Mesothelial cell of epicardium (in vitro differentiated cells): ENCODE measurements around the gene RPS6KA4. TPM values are rescaled to one million over a fixed set of nuclear protein-coding genes. Genes with fewer than 3 reads are reported as not detected.
A peak's percentile ranks its signal among the peaks of the same experiment; 100 is the strongest.
"Not testable (repeated sequence)": the region's sequence is repeated elsewhere in the genome, so short reads cannot be mapped to it uniquely, and the experiment has no call there.

Experiments
- DNase-seq, 2 experiments: peaks; one replicate each; pipeline ENCODE4 v3.0.0; 2021; ENCODE audit warnings: low spot score in 2 of 2; ENCODE audit not compliant: unreplicated experiment in 2 of 2
- H3K27ac Mint-ChIP-seq: 2 replicates; pipeline ENCODE4 v1.8.0; 2021; ENCODE audit warnings: mixed read lengths
- H3K27me3 Mint-ChIP-seq: 2 replicates; pipeline ENCODE4 v1.8.0; 2021; ENCODE audit warnings: low read depth, mixed read lengths
- H3K36me3 Mint-ChIP-seq: 2 replicates; pipeline ENCODE4 v1.8.0; 2021; ENCODE audit warnings: mixed read lengths
- H3K4me1 Mint-ChIP-seq: 2 replicates; pipeline ENCODE4 v1.8.0; 2021; ENCODE audit warnings: mixed read lengths
- H3K4me3 Mint-ChIP-seq: 2 replicates; pipeline ENCODE4 v1.8.0; 2021; ENCODE audit warnings: mild to moderate bottlenecking, moderate library complexity, mixed read lengths
- H3K9me3 Mint-ChIP-seq: 2 replicates; pipeline ENCODE4 v1.8.0; 2021; ENCODE audit warnings: mixed read lengths
- CTCF ChIP-seq: fragments of 200-600 bp; sonication (generic); IDR thresholded peaks from one replicate; pipeline ENCODE4 v1.5.0; 2021; ENCODE audit warnings: antibody characterized with exemption; ENCODE audit not compliant: unreplicated experiment
- total RNA-seq: library from RNA; stranded (reverse); gene quantifications from 3 replicates; pipeline ENCODE4 v1.2.1, GENCODE V29; 2021

Gene RPS6KA4
- total RNA-seq, 1 donor from 2014 or later = 30.1 TPM

- no peaks in the 10 kb centered on the region for H3K9me3 Mint-ChIP-seq
- no peak for TF ChIP-seq CTCF
- no peaks in the 10 kb centered on the region for H3K27me3 Mint-ChIP-seq
- H3K27ac Mint-ChIP-seq = peak overlapping the region; percentile 88
- DNase-seq = peak; percentile 40 to 56
- H3K36me3 Mint-ChIP-seq = no peaks in the 10 kb centered on the region
- peak overlapping the region; percentile 29 for H3K4me3 Mint-ChIP-seq
- H3K4me1 Mint-ChIP-seq = peaks cover 49% of the 10 kb centered on the region
Observed at GRCh38 chr11:64409707-64410403, 50.9 kb downstream of the RPS6KA4 start.

GRCh38 chr11:64410404-64410734 lies 51.4 kb downstream of the RPS6KA4 start:
- no peaks in the 10 kb centered on the region for H3K9me3 Mint-ChIP-seq
- H3K27ac Mint-ChIP-seq = peak overlapping the region; percentile 88
- H3K36me3 Mint-ChIP-seq = no peaks in the 10 kb centered on the region
- no peak for TF ChIP-seq CTCF
- no peaks in the 10 kb centered on the region for H3K27me3 Mint-ChIP-seq
- no peak for DNase-seq
- no peak overlapping the region for H3K4me3 Mint-ChIP-seq
- H3K4me1 Mint-ChIP-seq = peaks cover 53% of the 10 kb centered on the region

- TF ChIP-seq CTCF = no peak
- H3K9me3 Mint-ChIP-seq = no peaks in the 10 kb centered on the region
- no peaks in the 10 kb centered on the region for H3K36me3 Mint-ChIP-seq
- no peak overlapping the region for H3K4me3 Mint-ChIP-seq
- peaks cover 32% of the 10 kb centered on the region for H3K4me1 Mint-ChIP-seq
- no peak for DNase-seq
- H3K27ac Mint-ChIP-seq = no peak overlapping the region
- H3K27me3 Mint-ChIP-seq = no peaks in the 10 kb centered on the region
Observed at GRCh38 chr11:64413417-64413816, 54.5 kb downstream of the RPS6KA4 start.

GRCh38 chr11:64415286-64415685 lies 56.3 kb downstream of the RPS6KA4 start:
- Mint-ChIP-seq H3K27ac (peak overlapping the region; percentile 11), H3K36me3 (no peaks in the 10 kb centered on the region), H3K9me3 (peaks cover 2% of the 10 kb centered on the region), H3K27me3 (no peaks in the 10 kb centered on the region), H3K4me1 (peaks cover 19% of the 10 kb centered on the region), H3K4me3 (no peak overlapping the region)
- no peak for TF ChIP-seq CTCF
- DNase-seq = no peak

GRCh38 chr11:64415996-64416728 lies 57.2 kb downstream of the RPS6KA4 start:
- TF ChIP-seq CTCF = no peak
- peaks cover 6% of the 10 kb centered on the region for H3K9me3 Mint-ChIP-seq
- peaks cover 10% of the 10 kb centered on the region for H3K4me1 Mint-ChIP-seq
- no peak for DNase-seq
- no peak overlapping the region for H3K4me3 Mint-ChIP-seq
- no peaks in the 10 kb centered on the region for H3K36me3 Mint-ChIP-seq
- no peak overlapping the region for H3K27ac Mint-ChIP-seq
- H3K27me3 Mint-ChIP-seq = no peaks in the 10 kb centered on the region

GRCh38 chr11:64418233-64418632 lies 59.3 kb downstream of the RPS6KA4 start:
- H3K9me3 Mint-ChIP-seq = peaks cover 23% of the 10 kb centered on the region
- H3K27ac Mint-ChIP-seq, DNase-seq, H3K4me3 Mint-ChIP-seq, H3K4me1 Mint-ChIP-seq, H3K36me3 Mint-ChIP-seq, H3K27me3 Mint-ChIP-seq: not testable (repeated sequence)
